Measurements from ENCODE around the gene CXCL12. TPM values are rescaled to one million over a fixed set of nuclear protein-coding genes. Genes with fewer than 3 reads are reported as not detected.

The CXCL12 gene
- total and polyA plus RNA-seq, 4 donors = 108 to 637 (median 222) TPM

DNA sequence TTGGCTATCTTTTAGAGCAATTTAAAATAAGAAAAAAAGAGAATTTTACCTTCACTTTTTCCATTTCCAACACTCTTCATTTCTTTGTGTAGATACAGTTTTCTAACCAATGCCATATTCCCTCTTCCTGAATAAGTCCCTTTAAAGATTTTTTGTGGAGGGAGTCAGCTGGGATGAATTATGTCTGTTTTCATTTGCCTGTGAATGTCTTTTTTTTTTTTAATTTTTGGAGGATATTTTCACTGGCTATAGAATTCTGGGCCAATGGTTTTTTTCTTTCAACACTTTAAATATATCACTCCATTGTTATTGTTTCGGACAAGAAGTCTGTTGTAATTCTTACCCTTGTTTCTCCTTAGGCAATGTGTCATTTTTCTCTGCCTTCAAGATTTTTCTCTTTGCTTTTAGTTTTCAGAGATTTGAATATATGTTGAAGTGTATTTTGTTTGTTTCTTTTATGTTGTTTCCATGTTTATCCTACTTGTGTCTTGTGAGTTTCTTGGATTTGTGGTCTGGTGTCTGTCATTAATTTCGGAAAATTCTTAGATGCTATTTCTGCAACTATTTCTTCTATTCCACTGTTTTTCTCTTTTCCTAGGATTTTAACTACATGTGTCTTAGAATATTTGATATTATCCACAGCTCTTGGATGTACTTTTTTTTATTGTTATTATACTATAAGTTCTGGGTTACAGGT is 20.0 kb upstream of the CXCL12 start:
- Histone ChIP-seq H3K27me3 (ENCODE audit: control insufficient read depth in 1 of 2, insufficient read depth in 2 of 2, low read length in 1 of 2) (no peaks in the 10 kb centered on the region), H3K9me3 (ENCODE audit: control insufficient read depth, low read length) (no peaks in the 10 kb centered on the region), H3K4me1 (ENCODE audit: control insufficient read depth in 1 of 2, insufficient read depth in 2 of 2, low read length in 2 of 2) (no peaks in the 10 kb centered on the region), H3K4me3 (ENCODE audit: low read length in 2 of 2) (no peak overlapping the region), H3K27ac (ENCODE audit: low read depth in 1 of 2, low read length in 2 of 2) (no peak overlapping the region), H3K36me3 (ENCODE audit: control insufficient read depth in 1 of 2, insufficient read depth in 2 of 2, low read length in 1 of 2) (no peaks in the 10 kb centered on the region)
- WGBS, 2 donors = 39 to 49% methylated on average over 2 of the region's 2 CpGs
- no peak for DNase-seq
- ATAC-seq (ENCODE audit: low FRiP score) = no peak
- intact Hi-C loops (cut with DNase I) = no loop called here

GRCh38 chr10:44402465-44403195 is 17.7 kb upstream of the CXCL12 start:
- Histone ChIP-seq H3K9me3 (ENCODE audit: control insufficient read depth, low read length) (no peaks in the 10 kb centered on the region), H3K27ac (ENCODE audit: low read depth in 1 of 2, low read length in 2 of 2) (no peak overlapping the region), H3K27me3 (ENCODE audit: control insufficient read depth in 1 of 2, insufficient read depth in 2 of 2, low read length in 1 of 2) (no peaks in the 10 kb centered on the region), H3K4me1 (ENCODE audit: control insufficient read depth in 1 of 2, insufficient read depth in 2 of 2, low read length in 2 of 2) (no peaks in the 10 kb centered on the region), H3K4me3 (ENCODE audit: low read length in 2 of 2) (no peak overlapping the region), H3K36me3 (ENCODE audit: control insufficient read depth in 1 of 2, insufficient read depth in 2 of 2, low read length in 1 of 2) (no peaks in the 10 kb centered on the region)
- DNase-seq (peak in 1 of 2 donors; percentile 30), ATAC-seq (ENCODE audit: low FRiP score) (no peak)
- intact Hi-C loops (cut with DNase I) = no loop called here
- WGBS, 2 donors = 85 to 90% methylated on average over 6 of the region's 6 CpGs

DNA sequence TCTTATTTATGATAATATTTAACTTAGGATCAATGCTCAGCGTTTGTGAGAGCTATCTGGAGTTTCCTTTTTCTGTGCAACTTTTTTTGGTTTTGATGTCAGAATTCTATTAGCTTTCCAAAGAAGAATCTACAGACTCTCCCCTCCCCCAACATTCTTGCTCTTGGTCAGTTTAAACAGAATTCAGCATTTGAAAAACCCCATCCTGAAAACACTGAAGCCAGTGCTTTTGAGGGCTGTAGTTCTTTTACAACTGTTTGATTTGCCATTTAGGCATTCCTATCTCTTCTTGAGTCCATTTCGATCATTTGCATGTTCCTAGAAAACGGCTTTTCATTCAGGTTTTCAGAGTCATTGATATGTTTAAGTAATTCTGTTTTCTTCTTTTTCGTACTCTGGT is 15.6 kb upstream of the CXCL12 start:
- H3K27me3 ChIP-seq (ENCODE audit: control insufficient read depth in 1 of 2, insufficient read depth in 2 of 2, low read length in 1 of 2) = no peaks in the 10 kb centered on the region
- intact Hi-C loops (cut with DNase I) = no loop called here
- H3K4me1 ChIP-seq (ENCODE audit: control insufficient read depth in 1 of 2, insufficient read depth in 2 of 2, low read length in 2 of 2) = no peaks in the 10 kb centered on the region
- no peaks in the 10 kb centered on the region for H3K9me3 ChIP-seq (ENCODE audit: control insufficient read depth, low read length)
- ATAC-seq (ENCODE audit: low FRiP score) = no peak
- no peak for DNase-seq
- no peaks in the 10 kb centered on the region for H3K36me3 ChIP-seq (ENCODE audit: control insufficient read depth in 1 of 2, insufficient read depth in 2 of 2, low read length in 1 of 2)
- no peak overlapping the region for H3K27ac ChIP-seq (ENCODE audit: low read depth in 1 of 2, low read length in 2 of 2)
- H3K4me3 ChIP-seq (ENCODE audit: low read length in 2 of 2) = no peak overlapping the region
- WGBS, 2 donors = 84 to 87% methylated on average over 4 of the region's 4 CpGs

- no peaks in the 10 kb centered on the region for H3K27me3 ChIP-seq (ENCODE audit: control insufficient read depth in 1 of 2, insufficient read depth in 2 of 2, low read length in 1 of 2)
- H3K4me1 ChIP-seq (ENCODE audit: control insufficient read depth in 1 of 2, insufficient read depth in 2 of 2, low read length in 2 of 2) = no peaks in the 10 kb centered on the region
- DNase-seq (peak in 1 of 2 donors; percentile 12), ATAC-seq (ENCODE audit: low FRiP score) (peak; percentile 41)
- intact Hi-C loops (cut with DNase I) = loop anchor here in 1 of 2 donors (10.0 kb wide), 1 partner anchor 325 kb away; no protein-coding TSS in a partner anchor
- 89 to 91% methylated on average over 6 of the region's 6 CpGs for WGBS, 2 donors
- no peaks in the 10 kb centered on the region for H3K9me3 ChIP-seq (ENCODE audit: control insufficient read depth, low read length)
- no peaks in the 10 kb centered on the region for H3K36me3 ChIP-seq (ENCODE audit: control insufficient read depth in 1 of 2, insufficient read depth in 2 of 2, low read length in 1 of 2)
- H3K4me3 ChIP-seq (ENCODE audit: low read length in 2 of 2) = no peak overlapping the region
- H3K27ac ChIP-seq (ENCODE audit: low read depth in 1 of 2, low read length in 2 of 2) = no peak overlapping the region
These were observed 15.0 kb upstream of the CXCL12 start for GRCh38 chr10:44399659-44400451.

- DNase-seq (peak in 1 of 2 donors; percentile 14), ATAC-seq (ENCODE audit: low FRiP score) (no peak)
- intact Hi-C loops (cut with DNase I) = loop anchor here in 1 of 2 donors (10.0 kb wide), 1 partner anchor 326 kb away; no protein-coding TSS in a partner anchor
These were observed 14.1 kb upstream of the CXCL12 start for GRCh38 chr10:44398747-44399658.

DNA sequence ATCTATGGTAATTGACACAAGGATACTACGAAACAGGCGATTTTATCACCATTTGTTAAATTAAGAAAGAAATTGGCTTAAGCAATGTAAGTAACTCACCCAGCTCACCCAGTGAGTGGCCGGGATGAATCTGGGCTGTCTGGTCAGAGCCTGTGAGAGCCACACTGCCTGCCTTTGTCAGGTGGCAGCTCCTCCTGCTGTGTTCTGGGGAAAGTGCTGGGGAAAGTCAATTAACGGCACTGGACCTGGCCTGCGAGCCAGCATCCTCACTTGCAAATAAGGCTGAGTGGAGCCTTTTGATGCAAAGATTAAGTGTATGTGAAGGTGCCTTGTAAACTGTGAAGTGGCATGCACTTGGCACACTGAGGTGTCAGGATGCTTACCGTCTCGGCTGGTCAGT is 13.4 kb upstream of the CXCL12 start:
- DNase-seq (no peak), ATAC-seq (ENCODE audit: low FRiP score) (no peak)
- H3K4me1 ChIP-seq (ENCODE audit: control insufficient read depth in 1 of 2, insufficient read depth in 2 of 2, low read length in 2 of 2) = no peaks in the 10 kb centered on the region
- no peak overlapping the region for H3K27ac ChIP-seq (ENCODE audit: low read depth in 1 of 2, low read length in 2 of 2)
- whole genome bisulfite sequencing, 2 donors = 82 to 95% methylated on average over 7 of the region's 7 CpGs
- no peak overlapping the region for H3K4me3 ChIP-seq (ENCODE audit: low read length in 2 of 2)
- no peaks in the 10 kb centered on the region for H3K36me3 ChIP-seq (ENCODE audit: control insufficient read depth in 1 of 2, insufficient read depth in 2 of 2, low read length in 1 of 2)
- intact Hi-C loops (cut with DNase I) = loop anchor here in 1 of 2 donors (10.0 kb wide), 1 partner anchor 327 kb away; no protein-coding TSS in a partner anchor
- no peaks in the 10 kb centered on the region for H3K9me3 ChIP-seq (ENCODE audit: control insufficient read depth, low read length)
- H3K27me3 ChIP-seq (ENCODE audit: control insufficient read depth in 1 of 2, insufficient read depth in 2 of 2, low read length in 1 of 2) = no peaks in the 10 kb centered on the region

More at GRCh38 chr10:44398747-44399658, 14.1 kb upstream of the CXCL12 start:
- Histone ChIP-seq H3K27me3 (ENCODE audit: control insufficient read depth in 1 of 2, insufficient read depth in 2 of 2, low read length in 1 of 2) (no peaks in the 10 kb centered on the region), H3K9me3 (ENCODE audit: control insufficient read depth, low read length) (no peaks in the 10 kb centered on the region), H3K4me1 (ENCODE audit: control insufficient read depth in 1 of 2, insufficient read depth in 2 of 2, low read length in 2 of 2) (no peaks in the 10 kb centered on the region), H3K27ac (ENCODE audit: low read depth in 1 of 2, low read length in 2 of 2) (no peak overlapping the region), H3K4me3 (ENCODE audit: low read length in 2 of 2) (no peak overlapping the region), H3K36me3 (ENCODE audit: control insufficient read depth in 1 of 2, insufficient read depth in 2 of 2, low read length in 1 of 2) (no peaks in the 10 kb centered on the region)
- 85 to 94% methylated on average over 15 of the region's 15 CpGs for WGBS, 2 donors

DNA sequence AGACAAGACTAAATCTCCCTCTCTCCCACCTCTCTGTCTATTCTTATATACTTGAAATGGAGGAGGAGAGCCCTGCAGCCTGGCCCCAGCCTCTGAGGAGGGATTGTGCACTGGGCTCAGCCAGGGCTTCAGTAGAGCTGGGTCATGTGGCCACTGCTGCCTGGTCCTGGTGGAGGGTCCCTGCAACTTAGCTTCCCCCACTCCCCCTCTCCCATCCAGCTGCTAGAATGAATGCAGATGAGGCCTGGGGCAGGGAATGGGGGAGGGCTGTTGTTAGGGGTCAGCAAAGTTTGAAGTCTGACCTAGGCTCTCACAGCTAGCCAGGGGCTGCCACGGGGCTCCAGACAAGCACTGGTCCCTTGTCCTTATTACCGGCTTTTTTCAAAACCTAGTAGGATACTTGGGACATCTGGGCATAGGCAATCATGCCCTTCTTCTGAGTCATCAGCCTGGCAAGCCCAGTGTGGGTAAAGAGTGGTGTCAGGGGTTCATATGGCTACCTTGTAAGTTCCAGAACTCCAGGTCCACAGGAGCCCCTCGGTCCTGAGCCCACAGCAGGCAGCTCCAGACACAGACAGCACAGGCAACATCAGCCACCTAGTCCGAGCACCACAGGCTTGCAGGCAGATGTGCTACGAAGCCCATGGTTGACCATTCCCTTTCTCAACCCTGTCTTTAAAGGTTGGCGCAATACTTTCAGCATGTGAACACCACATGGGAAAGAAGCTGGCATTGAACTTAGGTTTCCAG is 12.8 kb upstream of the CXCL12 start:
- intact Hi-C loops (cut with DNase I) = loop anchor here in 1 of 2 donors (10.0 kb wide), 1 partner anchor 327 kb away; no protein-coding TSS in a partner anchor
- H3K4me3 ChIP-seq (ENCODE audit: low read length in 2 of 2) = no peak overlapping the region
- no peaks in the 10 kb centered on the region for H3K36me3 ChIP-seq (ENCODE audit: control insufficient read depth in 1 of 2, insufficient read depth in 2 of 2, low read length in 1 of 2)
- H3K9me3 ChIP-seq (ENCODE audit: control insufficient read depth, low read length) = no peaks in the 10 kb centered on the region
- H3K4me1 ChIP-seq (ENCODE audit: control insufficient read depth in 1 of 2, insufficient read depth in 2 of 2, low read length in 2 of 2) = no peaks in the 10 kb centered on the region
- 94 to 97% methylated on average over 6 of the region's 6 CpGs for WGBS, 2 donors
- ATAC-seq (ENCODE audit: low FRiP score) = no peak
- no peak overlapping the region for H3K27ac ChIP-seq (ENCODE audit: low read depth in 1 of 2, low read length in 2 of 2)
- no peaks in the 10 kb centered on the region for H3K27me3 ChIP-seq (ENCODE audit: control insufficient read depth in 1 of 2, insufficient read depth in 2 of 2, low read length in 1 of 2)
- peak in 1 of 2 donors; percentile 37 for DNase-seq
